ENCODE data around the gene OR6C76. TPM values are rescaled to one million over a fixed set of nuclear protein-coding genes. Genes with fewer than 3 reads are reported as not detected.
"Not testable (repeated sequence)": the region's sequence is repeated elsewhere in the genome, so short reads cannot be mapped to it uniquely, and the experiment has no call there.

OR6C76 gene
- total RNA-seq = not detected in 2 replicates

DNA sequence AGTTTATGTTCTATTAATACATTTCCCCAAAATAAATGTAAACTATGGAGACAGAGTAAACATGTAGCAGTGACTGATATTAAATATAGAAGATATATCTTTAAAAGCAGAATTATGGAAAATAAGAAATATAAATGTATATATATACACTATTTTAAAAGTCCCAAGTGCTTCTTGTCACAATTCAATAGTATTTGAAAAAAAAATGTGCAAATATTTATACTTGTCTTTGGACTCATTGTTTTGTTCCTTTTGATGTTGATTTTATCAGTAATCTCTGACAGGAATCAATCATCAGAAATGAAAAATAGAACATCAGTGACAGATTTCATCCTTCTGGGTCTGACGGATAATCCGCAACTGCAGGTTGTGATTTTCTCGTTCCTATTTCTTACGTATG is at the start of gene OR6C76:
Gene OR6C76, plus strand, starts transcription at position 301 of the 400 bp plus-strand sequence. Its CDS starts 0 bp downstream, at position 301.
- intact Hi-C loops (cut with micrococcal nuclease) = no loop called here

DNA sequence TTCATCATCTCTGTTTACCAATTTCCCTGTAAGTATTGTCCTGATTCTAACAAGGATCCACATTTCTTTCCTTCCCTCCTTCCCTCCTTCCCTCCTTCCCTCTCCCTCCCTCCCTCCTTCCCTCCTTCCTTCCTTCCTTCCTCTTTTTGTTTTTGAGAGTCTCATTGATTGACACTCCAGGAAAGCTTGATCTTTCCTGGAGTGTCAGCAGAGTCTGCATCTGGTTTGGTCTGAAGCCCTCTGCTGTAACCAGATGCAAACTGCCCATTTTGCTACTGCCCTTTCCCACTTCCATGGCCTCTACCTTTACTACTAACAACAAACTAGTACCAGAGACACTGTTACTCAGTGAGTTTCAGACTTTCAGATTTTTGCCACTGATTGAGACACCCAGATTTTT is 40.2 kb upstream of the OR6C76 start:
- intact Hi-C loops (cut with micrococcal nuclease) = no loop called here

DNA sequence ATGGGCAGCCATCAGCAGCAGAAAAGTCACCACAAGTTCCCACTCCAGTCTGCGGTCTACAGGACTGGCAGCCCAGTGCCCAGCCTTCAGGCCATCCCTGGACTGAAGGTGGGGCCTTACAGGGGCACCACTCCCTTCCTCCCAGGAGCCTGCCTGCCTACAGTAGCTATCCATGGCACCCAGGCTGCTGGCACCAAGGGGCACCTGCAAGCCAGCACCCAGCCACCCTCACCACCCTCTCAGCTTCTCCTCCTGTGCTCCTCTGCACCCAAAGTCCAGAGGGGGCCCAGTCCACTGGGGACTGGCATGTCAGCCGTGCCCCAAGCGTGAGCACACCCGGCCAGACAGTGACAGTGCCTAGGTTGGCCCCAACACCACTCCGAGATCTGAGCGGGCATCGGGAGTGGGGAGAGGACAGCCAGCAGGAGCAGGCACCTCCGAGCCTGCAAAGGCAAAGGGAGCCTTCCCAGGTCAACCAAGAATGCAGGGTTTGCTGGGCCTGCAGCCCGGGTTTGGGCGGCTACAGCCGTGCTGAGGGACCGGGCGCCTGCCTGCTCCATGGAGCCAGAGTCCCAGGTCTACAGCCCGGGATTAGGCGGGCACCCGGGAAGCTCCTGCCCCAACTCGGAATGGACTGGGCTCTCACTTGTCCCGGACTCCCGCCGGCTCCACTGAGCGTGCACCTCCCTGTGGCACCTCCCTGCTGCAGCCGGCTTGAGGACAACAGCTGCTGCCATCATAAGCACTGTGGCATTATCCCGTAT is 33.8 kb upstream of the OR6C76 start:
- intact Hi-C loops (cut with micrococcal nuclease) = no loop called here

DNA sequence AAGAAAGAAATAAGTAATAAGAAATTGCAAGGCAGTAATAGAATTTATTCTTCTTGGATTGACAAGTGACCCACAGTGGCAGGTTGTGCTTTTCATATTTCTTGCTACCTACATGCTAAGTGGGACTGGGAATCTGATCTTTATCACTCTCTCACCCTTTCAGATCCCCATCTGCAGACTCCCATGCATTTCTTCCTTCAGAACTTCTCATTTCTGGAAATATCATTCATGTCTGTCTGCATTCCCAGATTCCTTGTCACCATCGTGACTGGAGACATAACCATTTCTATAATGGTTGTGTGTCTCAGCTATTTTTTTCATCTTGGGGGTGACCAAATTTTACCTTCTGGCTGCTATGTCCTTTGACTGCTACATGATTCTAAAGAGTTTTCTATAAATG is 29.7 kb upstream of the OR6C76 start:
- intact Hi-C loops (cut with micrococcal nuclease) = no loop called here

DNA sequence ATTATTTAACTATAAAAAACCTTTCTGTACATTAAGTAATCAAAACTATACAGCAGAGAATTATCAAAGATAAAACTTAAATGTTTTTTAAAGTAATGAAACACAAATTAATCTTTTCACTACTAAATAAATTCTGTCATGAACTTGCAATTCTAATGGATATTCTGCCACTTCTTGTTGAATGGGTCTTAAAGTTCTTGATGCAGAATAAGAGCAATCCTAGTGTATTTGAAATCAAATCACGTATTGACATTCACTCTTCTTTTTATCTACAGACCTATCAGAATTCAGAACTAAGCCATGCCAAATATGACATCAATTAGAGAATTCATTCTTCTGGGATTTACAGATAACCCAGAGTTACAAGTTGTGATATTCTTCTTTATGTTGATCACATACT is 25.8 kb upstream of the OR6C76 start, which contains the start of gene OR6C65:
Gene OR6C65, plus strand, starts transcription at position 301 of the 400 bp plus-strand sequence. Its CDS starts 0 bp downstream, at position 301.
- intact Hi-C loops (cut with micrococcal nuclease) = no loop called here

DNA sequence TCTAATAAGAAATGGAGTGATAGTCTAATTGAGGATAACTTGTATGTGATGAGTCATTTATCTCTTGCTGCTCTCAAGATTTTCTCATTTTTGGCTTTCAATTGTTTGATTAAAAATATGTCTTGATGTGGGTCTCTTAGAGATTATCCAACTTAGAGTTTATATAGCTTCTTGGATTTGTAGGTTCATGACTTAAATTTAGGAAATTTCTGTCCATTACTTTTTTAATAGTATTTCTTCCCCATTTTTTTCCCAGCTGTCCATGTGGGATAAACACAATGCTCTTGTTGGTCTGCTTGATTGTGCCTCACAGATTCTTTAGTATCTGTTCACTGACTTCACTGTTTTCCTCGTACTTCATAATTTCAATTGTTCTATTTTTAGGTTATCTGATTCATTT is 18.2 kb upstream of the OR6C76 start:
- intact Hi-C loops (cut with micrococcal nuclease) = no loop called here

DNA sequence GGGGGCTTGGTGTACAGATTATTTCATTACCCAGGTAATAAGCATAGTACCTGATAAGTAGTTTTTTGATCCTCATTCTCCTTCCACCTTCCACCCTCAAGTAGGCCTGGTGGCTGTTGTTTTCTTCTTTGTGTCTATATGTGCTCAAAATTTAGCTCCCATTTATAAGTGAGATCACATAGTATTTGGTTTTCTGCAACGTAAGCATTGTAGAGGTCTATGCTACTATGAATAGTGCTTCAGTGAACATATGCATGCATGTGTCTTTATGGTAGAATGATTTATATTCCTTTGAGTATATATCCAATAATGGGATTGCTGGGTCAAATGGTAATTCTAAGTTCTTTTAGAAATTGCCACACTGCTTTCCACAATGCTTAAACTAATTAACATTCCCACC is 16.9 kb upstream of the OR6C76 start:
- intact Hi-C loops (cut with micrococcal nuclease) = not testable (repeated sequence)

DNA sequence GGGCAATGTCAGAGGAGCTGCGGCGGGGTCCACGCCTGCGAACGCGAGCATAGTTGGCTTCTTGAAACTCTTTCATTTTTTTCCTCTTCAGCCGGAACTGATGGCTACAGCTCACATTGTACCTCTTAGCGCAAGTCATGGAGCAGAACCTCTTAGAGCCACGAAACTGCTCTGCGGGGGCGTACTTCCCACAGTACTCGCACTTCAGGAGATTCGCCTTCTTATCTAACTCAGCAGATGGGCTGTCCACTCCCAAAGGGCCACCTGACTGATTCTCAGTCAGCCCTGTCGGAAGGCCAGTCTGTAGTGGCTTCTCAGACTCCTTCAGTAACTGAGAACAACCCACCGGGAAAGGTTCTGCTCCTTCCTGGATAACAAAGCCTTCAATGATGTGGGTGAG is 13.9 kb upstream of the OR6C76 start:
- intact Hi-C loops (cut with micrococcal nuclease) = not testable (repeated sequence)

DNA sequence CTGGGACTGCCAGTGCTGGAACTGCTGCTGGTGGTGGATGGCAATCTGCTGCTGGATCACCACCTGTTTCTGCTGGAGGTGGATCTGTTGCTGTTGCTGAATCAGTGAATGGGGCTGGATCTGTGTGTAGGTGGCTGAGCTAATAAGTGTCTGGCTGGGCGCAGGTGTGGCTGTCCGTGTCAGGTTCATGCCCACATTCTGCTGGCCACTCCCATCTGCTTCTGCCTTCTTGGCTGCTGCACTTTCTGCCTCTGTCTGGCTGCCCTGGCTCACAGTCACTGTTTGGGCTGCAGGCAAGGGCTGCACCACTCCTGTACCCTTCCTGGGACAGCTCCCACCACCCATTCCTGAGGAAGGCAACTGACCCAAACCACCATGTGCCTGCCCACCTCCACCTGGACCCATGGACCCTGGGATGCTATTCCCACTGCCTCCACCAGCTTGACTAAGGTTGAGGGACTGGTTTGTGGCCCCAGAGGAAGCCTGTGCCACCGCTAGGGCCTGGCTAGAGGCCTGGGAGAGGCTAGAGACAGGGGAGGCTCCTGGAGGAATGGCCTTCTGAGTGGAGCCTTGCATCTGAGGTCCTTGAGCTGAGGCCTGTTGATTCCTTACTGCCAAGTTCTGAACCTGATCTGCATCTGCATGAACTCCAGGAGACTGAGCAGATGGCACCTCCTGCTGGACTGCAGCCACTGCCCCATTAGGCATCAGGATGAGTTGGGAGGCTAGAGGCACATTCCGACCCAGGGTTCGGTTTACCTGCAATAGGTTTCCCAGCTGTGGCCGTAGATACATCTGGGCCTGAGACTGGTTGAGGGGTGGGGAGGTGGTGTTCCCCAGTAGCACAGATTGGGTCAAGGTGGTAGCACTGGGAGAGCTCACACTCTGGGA is 12.3 kb upstream of the OR6C76 start:
- intact Hi-C loops (cut with micrococcal nuclease) = not testable (repeated sequence)

DNA sequence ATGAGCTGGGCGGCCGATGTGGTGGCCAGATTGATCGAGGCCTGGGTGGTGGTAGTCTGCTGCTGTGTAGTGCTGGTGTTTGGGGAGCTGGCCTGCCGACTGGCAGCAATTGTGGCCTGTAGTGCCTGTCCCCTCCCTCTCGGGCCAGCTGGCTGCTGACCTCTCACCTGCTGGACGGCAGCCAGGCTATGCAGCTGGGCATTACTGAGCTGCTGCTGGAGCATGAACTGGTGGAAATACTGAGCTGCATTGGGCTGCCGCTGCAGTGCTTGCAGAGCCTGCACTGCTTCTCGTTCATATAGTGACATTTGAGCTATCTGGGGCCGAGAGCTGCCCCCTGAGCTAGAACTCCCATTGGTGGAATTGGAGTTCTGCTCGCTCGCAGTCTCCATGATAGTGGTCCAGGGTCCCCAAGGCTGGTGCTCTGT is 11.6 kb upstream of the OR6C76 start:
- intact Hi-C loops (cut with micrococcal nuclease) = not testable (repeated sequence)

DNA sequence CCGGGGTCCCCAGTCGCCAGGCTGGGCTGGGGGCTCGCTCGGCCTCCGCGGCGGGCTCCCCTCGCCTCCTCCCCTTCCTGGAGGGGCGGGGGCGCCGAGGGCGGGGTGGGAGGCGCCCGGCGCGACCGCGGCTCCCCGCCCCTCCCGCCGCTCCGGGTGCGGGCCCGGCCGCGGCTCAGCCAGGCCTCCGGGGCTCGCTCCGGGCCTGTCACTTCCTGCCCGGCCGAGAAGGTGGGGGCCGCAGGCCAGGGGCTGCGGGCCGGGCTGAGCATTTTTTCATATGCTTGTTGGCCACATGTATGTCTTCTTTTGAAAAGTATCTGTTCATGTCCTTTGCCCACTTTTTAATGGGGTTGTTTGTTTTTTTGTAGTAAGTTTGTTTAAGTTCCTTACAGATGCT is 11.2 kb upstream of the OR6C76 start:
- intact Hi-C loops (cut with micrococcal nuclease) = not testable (repeated sequence)

DNA sequence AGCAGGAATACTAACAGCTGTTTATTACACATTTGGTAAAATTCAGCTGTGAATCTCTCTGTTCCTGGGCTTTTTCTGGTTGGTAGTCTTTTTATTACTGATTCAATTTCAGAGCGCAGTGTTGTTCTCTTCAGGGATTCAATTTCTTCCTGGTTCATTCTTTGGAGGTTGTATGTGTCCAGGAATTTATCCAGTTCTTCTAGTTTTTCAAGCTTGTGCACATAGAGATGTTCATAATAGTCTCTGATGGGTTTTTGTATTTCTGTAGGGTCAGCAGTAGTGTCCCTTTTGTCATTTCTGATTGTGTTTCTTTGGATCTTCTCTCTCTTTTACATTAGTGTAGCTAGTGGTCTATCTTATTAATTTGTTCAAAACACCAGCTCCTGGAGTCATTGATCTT is 9.1 kb upstream of the OR6C76 start:
- intact Hi-C loops (cut with micrococcal nuclease) = no loop called here

DNA sequence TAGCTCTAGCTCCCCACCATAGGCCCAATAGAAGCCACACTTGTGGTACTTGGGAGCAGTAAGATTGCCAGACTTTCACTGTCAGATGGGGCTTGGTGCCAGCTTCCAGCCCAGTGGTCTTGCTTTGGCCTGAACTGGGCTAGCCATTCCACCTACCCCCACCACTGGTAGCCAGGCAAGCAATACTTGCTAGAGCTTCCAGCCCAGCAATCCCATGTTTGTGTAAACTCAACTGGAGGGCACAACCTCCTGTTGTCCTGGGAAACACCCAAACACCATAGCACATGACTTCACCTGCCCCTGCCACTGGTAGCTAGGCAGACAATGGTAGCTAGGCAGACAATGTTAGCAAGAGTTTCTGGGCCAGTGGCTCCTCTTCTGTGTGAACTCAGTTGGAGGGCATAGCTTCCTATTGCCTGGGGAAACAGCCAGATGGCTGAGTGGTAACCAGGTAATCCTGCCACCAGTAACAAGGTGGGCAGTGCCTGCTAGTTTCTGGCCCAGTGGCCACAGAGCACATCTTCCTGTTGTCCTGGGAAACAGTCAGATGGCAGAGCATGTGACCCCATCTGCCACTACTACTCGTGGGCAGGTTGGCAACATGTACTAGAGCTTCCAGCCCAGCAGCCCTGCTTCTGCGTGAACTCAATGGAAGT is 5.6 kb upstream of the OR6C76 start:
- intact Hi-C loops (cut with micrococcal nuclease) = no loop called here

DNA sequence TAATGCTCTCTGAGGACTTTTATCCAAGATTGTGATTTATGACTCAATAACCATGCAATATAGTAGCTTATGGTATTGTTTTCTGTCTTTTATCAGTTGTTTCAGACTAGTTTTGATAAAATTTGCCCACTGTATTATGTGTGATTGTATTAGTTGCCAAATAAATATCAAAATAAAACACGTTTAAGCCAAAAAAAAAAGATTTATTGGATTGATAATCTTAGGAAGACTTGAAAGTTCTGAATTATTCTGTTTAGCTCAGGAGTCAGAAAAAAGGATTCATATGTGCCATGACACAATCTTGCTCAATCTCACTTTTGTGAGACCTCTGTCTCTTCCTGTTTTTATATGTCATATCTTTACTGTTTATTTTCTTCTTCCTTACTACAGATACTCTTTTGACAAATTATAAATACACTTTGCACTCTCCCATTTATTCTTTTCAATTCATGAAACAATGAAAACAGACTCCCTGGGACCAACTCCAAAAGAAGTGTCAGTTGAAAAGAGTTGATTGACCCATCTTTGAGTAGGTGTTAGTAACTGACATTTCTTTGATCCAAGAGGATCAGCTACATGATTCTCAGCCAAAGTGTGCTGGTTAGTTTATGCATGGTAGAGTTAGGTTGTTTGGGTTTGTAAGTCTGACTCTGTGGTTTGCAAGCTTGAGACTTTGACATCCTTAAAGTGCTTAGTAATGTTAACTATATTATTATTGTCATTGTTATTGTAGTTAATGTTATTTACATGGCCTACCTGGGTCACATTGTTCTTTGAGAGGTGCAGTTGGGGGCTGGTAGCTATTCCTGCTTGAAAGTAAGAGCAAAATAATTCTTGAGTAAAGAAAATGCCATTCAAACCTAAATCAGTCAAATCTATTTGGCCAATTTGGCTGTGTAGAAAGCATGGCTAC is 2.5 kb downstream of the OR6C76 start:
- intact Hi-C loops (cut with micrococcal nuclease) = no loop called here

DNA sequence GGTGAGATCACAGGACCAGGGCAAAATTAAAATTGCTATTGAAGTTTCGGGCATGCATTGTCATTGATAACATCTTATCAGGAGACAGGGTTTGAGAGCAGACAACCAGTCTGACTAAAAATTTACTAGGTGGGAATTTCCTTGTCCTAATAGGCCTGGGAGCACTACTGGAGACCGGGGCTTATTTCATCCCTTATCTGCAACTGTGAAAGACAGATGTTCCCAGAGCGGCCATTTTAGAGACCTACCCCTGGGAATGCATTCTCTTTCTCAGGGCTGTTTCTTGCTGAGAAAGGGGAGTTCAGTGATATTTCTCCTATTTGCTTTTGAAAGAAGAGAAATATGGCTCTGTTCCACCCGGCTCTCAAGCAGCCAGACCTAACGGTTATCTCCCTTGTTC is 15.2 kb downstream of the OR6C76 start:
- intact Hi-C loops (cut with micrococcal nuclease) = not testable (repeated sequence)

DNA sequence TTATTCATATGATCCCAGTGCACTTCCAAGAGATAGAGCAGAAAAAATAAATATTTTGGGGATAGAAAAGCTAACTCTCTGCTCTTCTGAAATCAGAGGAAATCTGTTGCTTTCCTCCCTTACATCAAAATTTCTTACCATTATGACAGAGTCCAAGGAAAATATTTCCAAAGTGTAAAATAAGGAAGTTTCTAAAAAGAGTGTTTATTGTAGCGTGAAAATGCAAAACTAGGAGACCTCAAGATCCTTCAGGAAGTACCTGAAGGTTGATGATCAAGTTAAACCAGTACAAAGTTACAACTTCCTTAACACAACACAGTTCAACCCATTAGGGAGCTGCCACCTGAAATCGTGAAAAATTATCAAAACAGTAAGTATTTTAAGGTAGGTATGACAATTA is 17.7 kb downstream of the OR6C76 start, which contains the start of gene OR6C2:
Gene OR6C2, plus strand, starts transcription at position 301 of the 400 bp plus-strand sequence. CDS start 8,138 bp downstream, outside the sequence.
- intact Hi-C loops (cut with micrococcal nuclease) = no loop called here

DNA sequence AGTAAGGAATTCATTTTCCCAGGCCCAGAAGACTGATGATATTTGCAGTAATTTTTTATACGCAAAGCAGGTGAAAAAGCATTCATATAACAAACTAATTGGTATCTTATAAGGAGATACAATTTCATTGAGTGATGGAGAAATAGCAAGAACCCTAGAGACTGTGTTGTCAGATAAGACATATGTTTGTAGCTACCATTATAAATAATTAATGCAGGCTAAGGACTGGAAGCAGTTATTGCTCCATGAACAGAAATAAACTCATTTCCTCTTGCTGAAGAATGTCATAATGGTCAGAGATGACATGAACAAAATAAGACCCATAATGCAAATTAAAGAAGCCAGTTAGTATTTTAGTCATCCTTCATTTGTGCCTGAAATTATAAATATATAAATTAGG is 19.3 kb downstream of the OR6C76 start:
- intact Hi-C loops (cut with micrococcal nuclease) = no loop called here

DNA sequence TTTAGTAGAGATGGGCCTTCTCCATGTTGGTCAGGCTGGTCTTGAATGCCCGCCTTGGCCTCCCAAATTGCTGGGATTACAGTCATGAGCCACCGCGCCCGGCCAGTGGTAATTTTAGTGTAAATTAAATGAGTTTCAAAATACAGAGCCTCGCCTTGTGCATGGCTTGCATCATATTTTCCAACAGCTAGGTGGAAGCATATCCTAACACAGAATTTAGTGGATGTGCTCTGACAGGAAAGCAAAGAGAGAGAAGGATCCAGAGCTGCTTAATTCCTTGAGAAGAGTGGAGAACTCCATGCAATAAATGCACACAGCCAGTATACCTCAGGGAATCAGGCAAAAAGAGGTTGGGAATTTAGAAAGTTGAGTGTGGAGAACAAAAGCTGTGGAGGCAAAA is 20.3 kb downstream of the OR6C76 start:
- intact Hi-C loops (cut with micrococcal nuclease) = no loop called here

DNA sequence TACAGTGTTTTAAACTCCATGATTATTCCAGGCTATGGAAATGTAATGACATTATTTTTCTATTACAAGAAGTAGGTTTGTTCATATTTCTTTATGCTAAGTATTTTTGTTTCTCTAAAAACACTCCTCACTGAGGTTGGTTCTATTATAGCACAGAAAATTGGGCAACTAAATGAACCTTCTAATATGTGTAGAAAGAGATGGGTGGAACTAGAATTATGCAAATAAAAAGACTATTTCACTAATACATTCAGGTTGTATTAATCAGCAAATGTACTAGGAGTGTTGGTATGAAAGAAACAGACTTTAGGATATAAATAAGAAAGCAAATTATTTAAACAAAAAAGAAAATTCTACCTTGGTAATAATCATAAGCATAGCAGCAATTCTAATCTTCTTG is 22.8 kb downstream of the OR6C76 start:
- intact Hi-C loops (cut with micrococcal nuclease) = no loop called here

DNA sequence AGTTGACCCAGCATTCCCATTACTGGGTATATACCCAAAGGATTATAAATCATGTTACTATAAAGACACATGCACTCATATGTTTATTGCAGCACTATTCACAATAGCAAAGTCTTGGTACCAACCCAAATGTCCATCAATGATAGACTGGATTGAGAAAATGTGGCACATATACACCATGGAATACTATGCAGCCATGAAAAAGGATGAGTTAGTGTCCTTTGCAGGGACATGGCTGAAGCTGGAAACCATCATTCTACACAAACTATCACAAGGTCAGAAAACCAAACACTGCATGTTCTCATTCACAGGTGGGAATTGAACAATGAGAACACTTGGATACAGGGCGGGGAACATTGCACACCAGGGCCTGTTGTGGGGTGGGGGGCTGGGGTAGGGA is 38.9 kb downstream of the OR6C76 start:
- intact Hi-C loops (cut with micrococcal nuclease) = not testable (repeated sequence)

DNA sequence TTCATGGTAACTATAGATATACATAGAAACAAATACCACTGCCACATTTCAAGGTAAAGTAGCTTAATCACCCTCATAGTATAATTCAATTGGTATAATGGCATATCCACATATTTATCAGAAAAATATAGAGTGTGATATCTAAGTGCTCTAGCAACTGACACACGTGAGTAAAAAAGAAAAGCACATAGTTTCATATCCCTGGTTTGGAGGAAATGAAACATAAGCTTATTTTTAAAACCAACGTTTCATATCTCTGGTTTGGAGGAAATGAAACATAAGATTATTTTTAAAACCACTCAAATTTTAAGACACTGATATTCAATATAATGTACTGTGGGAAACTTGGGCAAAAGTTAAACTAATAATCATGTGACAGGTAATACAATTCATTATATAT is 41.8 kb downstream of the OR6C76 start:
- intact Hi-C loops (cut with micrococcal nuclease) = no loop called here

All from T-helper 2 cell treated with Interferon-gamma antibody and Interleukin-4, amounts not matched to agents 100 ng/mL and 5 ng/mL, for 36 hours (primary cell).